Measurements from ENCODE around the gene SLC29A3.

DNA sequence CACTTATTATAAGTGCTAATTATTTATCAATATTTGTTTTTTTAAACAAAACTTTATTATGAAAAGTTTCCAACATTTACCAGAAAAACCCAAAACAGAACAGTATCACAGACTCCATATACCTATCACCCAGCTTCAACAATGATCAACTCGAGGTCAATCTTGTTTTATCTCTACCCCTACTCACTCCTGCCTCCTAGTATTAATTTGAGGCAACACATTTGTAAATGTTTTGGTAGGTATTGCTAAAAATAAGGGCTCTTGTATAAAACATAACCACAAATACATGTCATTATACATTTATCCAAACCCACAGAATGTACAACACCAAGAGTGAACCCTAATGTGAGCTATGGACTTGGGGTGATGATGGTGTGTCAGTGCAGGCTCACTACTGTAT is 61.8 kb downstream of the SLC29A3 start:
- TF ChIP-seq, protein P1, sequence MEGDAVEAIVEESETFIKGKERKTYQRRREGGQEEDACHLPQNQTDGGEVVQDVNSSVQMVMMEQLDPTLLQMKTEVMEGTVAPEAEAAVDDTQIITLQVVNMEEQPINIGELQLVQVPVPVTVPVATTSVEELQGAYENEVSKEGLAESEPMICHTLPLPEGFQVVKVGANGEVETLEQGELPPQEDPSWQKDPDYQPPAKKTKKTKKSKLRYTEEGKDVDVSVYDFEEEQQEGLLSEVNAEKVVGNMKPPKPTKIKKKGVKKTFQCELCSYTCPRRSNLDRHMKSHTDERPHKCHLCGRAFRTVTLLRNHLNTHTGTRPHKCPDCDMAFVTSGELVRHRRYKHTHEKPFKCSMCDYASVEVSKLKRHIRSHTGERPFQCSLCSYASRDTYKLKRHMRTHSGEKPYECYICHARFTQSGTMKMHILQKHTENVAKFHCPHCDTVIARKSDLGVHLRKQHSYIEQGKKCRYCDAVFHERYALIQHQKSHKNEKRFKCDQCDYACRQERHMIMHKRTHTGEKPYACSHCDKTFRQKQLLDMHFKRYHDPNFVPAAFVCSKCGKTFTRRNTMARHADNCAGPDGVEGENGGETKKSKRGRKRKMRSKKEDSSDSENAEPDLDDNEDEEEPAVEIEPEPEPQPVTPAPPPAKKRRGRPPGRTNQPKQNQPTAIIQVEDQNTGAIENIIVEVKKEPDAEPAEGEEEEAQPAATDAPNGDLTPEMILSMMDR (IDR thresholded peaks at IDR 0.05) = peak; percentile 13; the same call in 1 of the 2 replicates
- no peak for TF ChIP-seq POLR2AphosphoS5 (IDR thresholded peaks at IDR 0.05; ENCODE audit: low read depth, low read length)
- TF ChIP-seq, protein P2, sequence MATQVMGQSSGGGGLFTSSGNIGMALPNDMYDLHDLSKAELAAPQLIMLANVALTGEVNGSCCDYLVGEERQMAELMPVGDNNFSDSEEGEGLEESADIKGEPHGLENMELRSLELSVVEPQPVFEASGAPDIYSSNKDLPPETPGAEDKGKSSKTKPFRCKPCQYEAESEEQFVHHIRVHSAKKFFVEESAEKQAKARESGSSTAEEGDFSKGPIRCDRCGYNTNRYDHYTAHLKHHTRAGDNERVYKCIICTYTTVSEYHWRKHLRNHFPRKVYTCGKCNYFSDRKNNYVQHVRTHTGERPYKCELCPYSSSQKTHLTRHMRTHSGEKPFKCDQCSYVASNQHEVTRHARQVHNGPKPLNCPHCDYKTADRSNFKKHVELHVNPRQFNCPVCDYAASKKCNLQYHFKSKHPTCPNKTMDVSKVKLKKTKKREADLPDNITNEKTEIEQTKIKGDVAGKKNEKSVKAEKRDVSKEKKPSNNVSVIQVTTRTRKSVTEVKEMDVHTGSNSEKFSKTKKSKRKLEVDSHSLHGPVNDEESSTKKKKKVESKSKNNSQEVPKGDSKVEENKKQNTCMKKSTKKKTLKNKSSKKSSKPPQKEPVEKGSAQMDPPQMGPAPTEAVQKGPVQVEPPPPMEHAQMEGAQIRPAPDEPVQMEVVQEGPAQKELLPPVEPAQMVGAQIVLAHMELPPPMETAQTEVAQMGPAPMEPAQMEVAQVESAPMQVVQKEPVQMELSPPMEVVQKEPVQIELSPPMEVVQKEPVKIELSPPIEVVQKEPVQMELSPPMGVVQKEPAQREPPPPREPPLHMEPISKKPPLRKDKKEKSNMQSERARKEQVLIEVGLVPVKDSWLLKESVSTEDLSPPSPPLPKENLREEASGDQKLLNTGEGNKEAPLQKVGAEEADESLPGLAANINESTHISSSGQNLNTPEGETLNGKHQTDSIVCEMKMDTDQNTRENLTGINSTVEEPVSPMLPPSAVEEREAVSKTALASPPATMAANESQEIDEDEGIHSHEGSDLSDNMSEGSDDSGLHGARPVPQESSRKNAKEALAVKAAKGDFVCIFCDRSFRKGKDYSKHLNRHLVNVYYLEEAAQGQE (IDR thresholded peaks at IDR 0.05; ENCODE audit: insufficient read depth in 1 of 2, low read depth in 2 of 2, low read length in 1 of 2) = no peak

Measured in Panc1 (cell line).